GM12878 (cell line): ENCODE data around the gene NTM.

Experiments used
- ATF3 ChIP-seq: IDR thresholded peaks from 2 replicates; pipeline ENCODE4 v1.6.1; 2011; ENCODE audit warnings: low read depth, mild to moderate bottlenecking, low read length, moderate library complexity, borderline replicate concordance; ENCODE audit errors: extremely low read depth
- BRCA1 ChIP-seq: IDR thresholded peaks from 2 replicates; pipeline ENCODE4 v1.6.1; 2011; ENCODE audit warnings: low read depth, low read length, improper control_type of control experiment
- CTCF ChIP-seq, 3 experiments: IDR thresholded peaks in 2 of 3; conservative IDR thresholded peaks in 1 of 3; 2 replicates each; pipeline ENCODE4 v1.5.1; 2011; ENCODE audit warnings: low read depth in 3 of 3, low read length in 3 of 3, mild to moderate bottlenecking in 3 of 3, control low read depth in 2 of 3, moderate library complexity in 2 of 3, inconsistent platforms in 1 of 3, mixed read lengths in 1 of 3; ENCODE audit not compliant: control insufficient read depth in 2 of 3, insufficient read depth in 1 of 3; ENCODE audit errors: extremely low read depth in 1 of 3
- POLR2AphosphoS5 ChIP-seq: IDR thresholded peaks from 2 replicates; pipeline ENCODE4 v1.6.1; 2011; ENCODE audit warnings: mild to moderate bottlenecking, low read length, inconsistent platforms
- RFX5 ChIP-seq: IDR thresholded peaks from 2 replicates; pipeline ENCODE4 v1.6.1; 2011; ENCODE audit warnings: low read depth, low read length, improper control_type of control experiment
- SMAD1 ChIP-seq: fragments of 450-650 bp; IDR thresholded peaks from 2 replicates; pipeline ENCODE4 v1.6.1; 2018; ENCODE audit warnings: mild to moderate bottlenecking, low read depth; ENCODE audit not compliant: partially characterized antibody
- SREBF1 ChIP-seq: IDR thresholded peaks from 2 replicates; pipeline ENCODE4 v1.6.1; 2012; ENCODE audit warnings: mild to moderate bottlenecking, low read length
- ZNF384 ChIP-seq: IDR thresholded peaks from 2 replicates; pipeline ENCODE4 v1.6.1; 2012; ENCODE audit warnings: low read depth, mild to moderate bottlenecking, low read length, improper control_type of control experiment, borderline replicate concordance

- no peak for TF ChIP-seq ZNF384
- no peak for TF ChIP-seq RFX5
- TF ChIP-seq SMAD1 = no peak
- no peak for TF ChIP-seq CTCF (IDR thresholded peaks at IDR 0.05 in 2 of 3, conservative IDR thresholded peaks at IDR 0.05 in 1 of 3; ENCODE audit: control insufficient read depth in 2 of 3, extremely low read depth in 1 of 3, insufficient read depth in 1 of 3, low read depth in 3 of 3, low read length in 3 of 3)
- no peak for TF ChIP-seq BRCA1
- TF ChIP-seq SREBF1 = no peak
- TF ChIP-seq ATF3 = no peak
- TF ChIP-seq POLR2AphosphoS5 = no peak
Observed at GRCh38 chr11:131626788-131627187, 256.4 kb downstream of the NTM start.
